ENCODE results near the gene ETS2. TPM values are rescaled to one million over a fixed set of nuclear protein-coding genes. Genes with fewer than 3 reads are reported as not detected.

The ETS2 gene
- total and polyA plus RNA-seq, 2 of the 8 experiments (the other 6 are each of a cell fraction or from before 2014, with no cell fraction given): 11.0 to 45.1 TPM

- Histone ChIP-seq H4K20me1 (replicated peaks in 1 of 2; ENCODE audit: control insufficient read depth in 1 of 2, insufficient read depth in 2 of 2, low read length in 2 of 2) (no peaks in the 10 kb centered on the region), H3K4me3 (ENCODE audit: extremely low read depth in 1 of 4, insufficient read depth in 2 of 4, low read depth in 3 of 4, low read length in 4 of 4) (no peak overlapping the region), H3K27ac (ENCODE audit: low read depth, low read length) (no peak overlapping the region), H2BK12ac (ENCODE audit: low read depth, low read length) (no peak overlapping the region), H2BK15ac (ENCODE audit: low read length) (no peak overlapping the region), H2BK20ac (ENCODE audit: low read length) (no peak overlapping the region), H4K91ac (replicated peaks; ENCODE audit: insufficient read length, low read length) (no peak overlapping the region), H4K8ac (ENCODE audit: extremely low read depth, insufficient read depth, low read length) (no peak overlapping the region), H3K4me1 (replicated peaks in 1 of 4; ENCODE audit: control insufficient read depth in 3 of 4, insufficient read depth in 4 of 4, low read length in 3 of 4) (no peaks in the 10 kb centered on the region), H4K5ac (ENCODE audit: insufficient read length, low read depth, low read length) (no peak overlapping the region), H3K23ac (ENCODE audit: insufficient read length) (no peak overlapping the region), H3K56ac (replicated peaks; ENCODE audit: insufficient read length, low read depth, low read length) (no peak overlapping the region), H2AFZ (ENCODE audit: low read length) (no peak overlapping the region), H3K18ac (ENCODE audit: extremely low read depth, low read length) (no peak overlapping the region), H3K36me3 (ENCODE audit: control insufficient read depth in 2 of 4, insufficient read depth in 4 of 4, low read length in 3 of 4) (no peaks in the 10 kb centered on the region), H3K9me3 (ENCODE audit: insufficient read depth in 2 of 2, low read depth in 1 of 2, low read length in 1 of 2) (peaks cover 5 to 8% of the 10 kb centered on the region in 2 experiments; a peak in 1 of 4 replicates), H2BK5ac (ENCODE audit: low read depth, low read length) (no peak overlapping the region), H3K9ac (replicated peaks in 1 of 4; ENCODE audit: extremely low read depth in 1 of 4, low read depth in 3 of 4, low read length in 3 of 4) (no peak overlapping the region), H3K27me3 (replicated peaks in 1 of 4; ENCODE audit: control insufficient read depth in 3 of 4, extremely low read depth in 1 of 4, insufficient read depth in 3 of 4, low read length in 3 of 4) (no peaks in the 10 kb centered on the region; a peak in 1 of 7 replicates), H3K14ac (ENCODE audit: insufficient read length) (no peak overlapping the region), H2BK120ac (replicated peaks; ENCODE audit: low read depth, low read length) (no peak overlapping the region), H3K4me2 (ENCODE audit: insufficient read depth in 1 of 2, low read depth in 2 of 2, low read length in 2 of 2) (no peak overlapping the region), H2AK5ac (ENCODE audit: low read depth, low read length) (no peak overlapping the region), H3K23me2 (ENCODE audit: low read depth, low read length) (no peaks in the 10 kb centered on the region), H3K79me2 (ENCODE audit: control insufficient read depth in 1 of 2, insufficient read depth in 2 of 2, low read length in 2 of 2) (no peaks in the 10 kb centered on the region), H3K79me1 (ENCODE audit: low read depth, low read length) (no peaks in the 10 kb centered on the region), H3K4ac (replicated peaks; ENCODE audit: insufficient read length, low read depth, low read length) (no peak overlapping the region)
- FAIRE-seq: no peak
- POLR2A ChIA-PET (ENCODE audit: partially characterized antibody): no interaction called here
- whole genome bisulfite sequencing, 2 experiments (ENCODE audit: extremely low coverage in 1 of 2, insufficient coverage in 1 of 2, insufficient read length in 1 of 2, insufficient replicate concordance in 2 of 2, low coverage in 1 of 2, low lambda C conversion rate in 2 of 2, missing lambda C conversion rate in 1 of 2): 93% methylated on average over 12 of the region's 12 CpGs; no CpG with 5 or more reads in 1 of the 2 experiments
- DNase-seq (ENCODE audit: low read depth in 1 of 2, low spot score in 2 of 2): no peak
- CTCF ChIA-PET (ENCODE audit: partially characterized antibody): interaction anchor here (0.5 to 1.3 kb wide), 3 partner anchors 44 to 947 kb away, joined by 3 read pairs; no protein-coding TSS in a partner anchor
- TF ChIP-seq BRCA1 (IDR thresholded peaks at IDR 0.05; ENCODE audit: low read depth, low read length) (no peak), SP1 (IDR thresholded peaks at IDR 0.05; ENCODE audit: low read depth, low read length) (no peak), ATF3 (IDR thresholded peaks at IDR 0.05; ENCODE audit: insufficient read depth, low read depth, low read length) (no peak), POLR2A (IDR thresholded peaks at IDR 0.05; ENCODE audit: control extremely low read depth in 1 of 2, low read depth in 2 of 2, low read length in 2 of 2) (no peak), CBX5 (IDR thresholded peaks at IDR 0.05; ENCODE audit: low read depth, low read length) (no peak), ATF2 (IDR thresholded peaks at IDR 0.05; ENCODE audit: low read length) (no peak), HDAC2 (IDR thresholded peaks at IDR 0.05; ENCODE audit: borderline replicate concordance in 1 of 2, low read depth in 2 of 2, low read length in 2 of 2) (no peak), GTF2F1 (IDR thresholded peaks at IDR 0.05; ENCODE audit: borderline replicate concordance, low read depth, low read length) (no peak), RBBP5 (IDR thresholded peaks at IDR 0.05; ENCODE audit: borderline replicate concordance, low read depth, low read length) (no peak)
- TF ChIP-seq, protein P1, sequence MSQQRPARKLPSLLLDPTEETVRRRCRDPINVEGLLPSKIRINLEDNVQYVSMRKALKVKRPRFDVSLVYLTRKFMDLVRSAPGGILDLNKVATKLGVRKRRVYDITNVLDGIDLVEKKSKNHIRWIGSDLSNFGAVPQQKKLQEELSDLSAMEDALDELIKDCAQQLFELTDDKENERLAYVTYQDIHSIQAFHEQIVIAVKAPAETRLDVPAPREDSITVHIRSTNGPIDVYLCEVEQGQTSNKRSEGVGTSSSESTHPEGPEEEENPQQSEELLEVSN (IDR thresholded peaks at IDR 0.05): no peak
Observed at GRCh38 chr21:38774586-38775285, 31.0 kb upstream of the ETS2 start.
